Stimulated activated CD4-positive, alpha-beta T cell treated with anti-CD3 and anti-CD28 coated beads, Interleukin-1b, Interleukin-23, amount 100 ng/mL, for 48 hours (primary cell): ENCODE data around the gene GALNT9.
"Not testable (repeated sequence)": the region's sequence is repeated elsewhere in the genome, so short reads cannot be mapped to it uniquely, and the experiment has no call there.

ENCODE experiments used
- DNase-seq: peaks from one replicate; pipeline ENCODE4 v3.0.0-alpha.2; 2020

Gene GALNT9

DNA sequence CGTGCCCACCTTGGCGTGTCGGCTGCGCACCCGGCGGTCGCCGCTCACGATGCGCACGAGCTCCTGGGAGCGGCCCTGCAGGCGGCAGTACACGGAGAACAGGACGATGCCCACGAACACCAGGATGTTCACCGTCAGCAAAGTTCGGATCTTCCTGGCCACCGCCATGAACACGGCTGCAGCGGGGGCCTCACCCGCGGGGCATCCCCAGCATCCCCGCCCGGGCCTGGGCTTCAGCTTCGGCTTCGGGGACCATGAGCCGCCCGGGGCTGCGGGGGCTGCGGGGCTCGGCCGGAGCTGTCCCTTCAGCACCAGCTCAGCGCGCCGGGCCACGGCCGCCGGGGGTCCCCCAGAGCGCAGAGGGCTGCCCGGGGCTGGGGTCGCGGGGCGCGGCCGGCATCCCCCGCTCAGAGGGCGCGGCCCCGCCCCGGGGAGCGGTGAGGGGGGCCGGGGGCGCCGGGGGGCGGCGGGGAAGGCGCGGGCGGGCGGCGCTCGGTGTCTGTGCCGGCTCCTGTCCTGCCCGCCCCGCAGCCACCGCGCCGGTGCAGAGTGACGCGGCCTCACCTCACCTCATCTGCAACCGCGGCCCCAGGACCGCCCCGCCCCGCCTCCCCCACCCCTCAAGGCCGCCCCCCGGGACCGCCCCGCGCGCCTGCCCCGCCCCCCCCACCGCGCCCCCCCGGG lies at the start of gene GALNT9:
Gene GALNT9, minus strand, starts transcription at position 554 of the 684 bp plus-strand sequence. Its CDS starts 386 bp downstream, at position 168.
- DNase-seq: no peak

DNA sequence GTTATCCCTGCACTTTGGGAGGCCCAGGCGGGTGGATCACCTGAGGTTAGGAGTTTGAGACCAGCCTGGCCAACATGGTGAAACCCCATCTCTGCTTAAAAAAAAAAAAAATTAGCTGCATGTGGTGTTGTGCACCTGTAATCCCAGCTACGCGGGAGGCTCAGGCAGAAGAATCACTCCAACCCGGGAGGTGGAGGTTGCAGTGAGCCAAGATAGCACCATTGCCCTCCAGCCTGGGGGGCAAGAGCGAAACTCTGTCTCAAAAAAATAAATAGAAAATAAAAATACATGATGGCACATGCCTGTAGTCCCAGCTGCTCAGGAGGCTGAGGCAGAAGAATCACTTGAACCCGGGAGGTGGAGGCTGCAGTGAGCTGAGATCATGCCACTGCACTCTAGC lies 49.7 kb upstream of the GALNT9 start:
- DNase-seq: not testable (repeated sequence)

DNA sequence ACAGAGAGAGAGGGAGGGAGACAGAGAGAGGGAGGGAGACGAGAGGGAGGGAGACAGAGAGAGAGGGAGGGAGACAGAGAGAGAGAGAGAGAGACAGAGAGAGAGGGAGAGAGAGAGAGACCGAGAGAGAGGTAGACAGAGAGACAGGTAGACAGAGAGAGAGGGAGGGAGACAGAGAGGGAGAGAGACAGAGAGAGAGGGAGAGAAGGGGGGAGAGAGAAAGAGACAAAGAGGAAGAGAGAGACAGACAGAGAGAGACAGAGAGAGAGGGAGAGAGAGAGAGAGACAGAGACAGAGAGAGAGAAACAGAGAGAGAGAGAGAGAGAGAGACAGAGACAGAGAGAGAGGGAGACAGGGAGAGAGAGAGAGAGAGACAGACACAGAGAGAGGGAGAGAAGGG lies 47.8 kb upstream of the GALNT9 start:
- no peak for DNase-seq

DNA sequence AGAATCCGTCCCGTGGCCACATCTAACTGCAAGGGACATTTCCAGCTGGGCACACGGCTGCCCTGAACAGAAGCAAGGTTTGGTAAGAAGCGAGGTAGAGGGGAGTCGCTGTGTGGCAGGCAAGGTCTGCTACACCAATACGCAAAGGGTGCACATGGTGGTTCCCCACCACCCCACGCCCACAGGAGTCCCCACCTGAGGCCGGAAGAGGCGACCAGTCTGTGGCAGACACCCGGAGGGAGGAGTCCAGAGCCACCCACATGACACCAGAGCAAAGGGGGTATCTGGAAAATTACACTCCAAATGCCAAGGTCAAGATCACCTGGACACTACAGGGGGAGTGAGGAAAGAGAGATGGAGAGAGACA lies 47.1 kb upstream of the GALNT9 start:
- no peak for DNase-seq

DNA sequence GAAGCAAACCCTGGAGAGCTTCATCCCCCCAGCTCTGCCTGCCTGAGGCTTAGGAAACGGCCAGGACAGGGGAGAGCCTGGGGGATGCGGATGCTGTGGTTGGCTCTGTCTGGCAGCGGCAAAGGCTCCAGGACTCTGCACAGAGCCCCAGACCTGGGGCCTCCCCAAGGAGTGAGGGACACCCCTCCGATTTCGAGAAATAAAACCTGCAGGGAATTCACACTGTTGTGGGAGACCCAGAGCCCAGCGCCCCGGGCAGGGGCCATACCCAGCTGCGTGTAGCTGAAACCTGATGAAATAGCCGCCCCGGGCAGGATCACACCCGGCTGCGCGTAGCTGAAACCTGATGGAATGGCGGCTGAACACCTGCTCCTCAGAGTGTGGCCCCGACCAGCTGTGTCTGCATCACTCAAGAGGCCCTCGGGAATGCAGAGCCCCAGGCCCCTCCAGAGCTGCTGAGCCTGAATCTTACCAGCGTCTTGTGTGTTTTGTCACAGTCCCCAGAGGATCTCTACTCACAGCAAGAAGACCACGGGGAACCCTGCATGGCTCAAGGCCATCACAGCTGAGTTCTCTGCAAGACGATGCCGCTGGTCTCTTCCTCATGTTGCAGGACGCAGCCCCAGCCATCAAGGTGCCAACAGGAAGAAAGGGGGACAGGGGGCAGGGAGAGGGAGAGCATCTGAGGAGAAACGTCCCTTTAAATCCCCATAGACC lies 46.5 kb upstream of the GALNT9 start:
- no peak for DNase-seq

DNA sequence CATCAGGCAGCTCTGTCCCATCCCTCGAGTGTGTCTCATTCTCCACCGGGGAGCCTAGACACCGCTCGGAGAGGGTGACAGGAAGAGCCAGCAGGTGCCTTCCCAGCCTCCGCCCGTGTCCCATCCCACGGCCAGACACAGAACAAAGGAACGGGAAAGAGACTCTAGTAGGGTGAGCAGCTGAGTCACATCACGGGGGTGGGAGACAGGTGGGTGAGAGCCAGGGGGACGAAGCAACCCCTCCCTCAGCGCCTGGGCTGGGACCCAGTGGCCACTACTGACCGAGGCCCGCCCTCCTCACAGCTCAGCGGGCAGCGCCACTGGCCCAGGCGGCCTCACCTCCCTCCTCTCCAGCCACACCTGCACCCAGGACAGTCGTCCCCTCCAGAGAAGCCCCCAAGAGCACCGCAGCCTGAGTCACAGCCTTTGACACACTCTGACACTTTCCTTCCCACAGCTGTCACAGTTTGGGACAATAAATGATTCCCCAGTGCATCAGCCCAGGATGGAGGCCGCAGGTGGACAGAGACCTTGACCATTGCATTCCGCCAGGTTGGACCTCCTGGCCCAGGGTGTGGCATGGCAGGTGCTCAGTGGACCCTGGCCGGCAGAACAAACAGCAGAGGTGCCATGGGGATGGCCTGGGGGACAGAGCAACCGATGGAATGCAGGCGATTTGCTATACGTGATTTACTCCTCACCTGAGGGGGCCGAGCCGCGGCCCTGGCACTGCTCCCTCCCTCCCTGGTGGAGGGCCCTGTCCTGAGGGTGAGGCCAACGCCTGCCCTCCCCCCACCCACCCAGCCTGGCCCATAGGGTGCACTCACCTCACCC lies 45.4 kb upstream of the GALNT9 start:
- no peak for DNase-seq

DNA sequence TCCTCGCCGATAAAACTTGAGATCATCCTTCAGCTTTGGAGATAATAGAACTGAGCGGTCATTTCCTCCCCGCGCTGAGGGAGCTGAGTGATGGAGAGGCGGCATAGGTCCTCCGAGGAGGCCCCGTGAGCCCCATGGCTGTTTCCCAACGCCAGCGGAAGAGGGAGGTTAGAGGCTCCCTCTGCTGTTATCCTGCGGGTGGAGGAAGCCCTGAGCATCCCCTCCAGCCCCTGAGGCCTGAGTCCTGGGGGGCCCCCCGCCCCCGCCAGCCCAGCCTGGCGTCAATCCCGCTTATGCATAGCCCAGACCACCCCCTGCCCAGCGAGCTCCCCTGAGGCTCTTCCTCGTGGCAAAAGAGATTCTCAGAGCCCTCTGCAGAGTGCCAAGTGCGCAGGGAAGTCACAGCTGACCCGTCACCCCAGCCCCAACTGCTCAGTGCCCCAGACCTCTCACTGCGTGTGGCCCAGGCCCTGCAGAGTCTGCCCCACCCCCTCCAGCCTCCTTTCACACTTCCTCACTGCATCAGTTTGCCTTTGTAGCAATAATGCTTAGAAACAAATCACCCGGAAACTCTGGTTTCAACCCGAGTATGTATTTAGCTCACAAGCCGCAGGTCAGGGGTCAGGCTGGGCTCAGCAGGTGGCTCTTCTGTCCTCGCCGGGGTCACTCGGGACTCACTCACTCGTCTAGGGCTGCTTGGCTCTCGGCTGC lies 44.7 kb upstream of the GALNT9 start:
- no peak for DNase-seq

DNA sequence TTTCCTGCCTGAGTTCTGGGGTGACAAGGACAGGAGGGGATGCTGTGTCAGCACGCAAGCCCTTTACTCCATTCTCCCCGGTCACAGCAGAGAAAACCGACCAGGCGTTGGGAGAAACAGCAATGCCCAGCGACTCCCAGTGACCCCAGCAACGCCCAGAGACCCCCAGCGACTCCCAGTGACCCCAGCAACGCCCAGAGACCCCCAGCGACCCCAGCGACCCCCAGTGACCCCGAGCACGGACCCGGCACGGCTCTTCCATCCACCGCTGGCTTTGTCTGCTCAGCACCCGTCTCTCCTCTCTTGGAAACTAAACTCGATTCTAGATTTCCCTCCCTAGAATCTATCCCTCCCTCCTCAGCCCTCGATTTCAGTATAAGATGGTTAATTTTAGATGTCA lies 38.5 kb upstream of the GALNT9 start:
- no peak for DNase-seq

DNA sequence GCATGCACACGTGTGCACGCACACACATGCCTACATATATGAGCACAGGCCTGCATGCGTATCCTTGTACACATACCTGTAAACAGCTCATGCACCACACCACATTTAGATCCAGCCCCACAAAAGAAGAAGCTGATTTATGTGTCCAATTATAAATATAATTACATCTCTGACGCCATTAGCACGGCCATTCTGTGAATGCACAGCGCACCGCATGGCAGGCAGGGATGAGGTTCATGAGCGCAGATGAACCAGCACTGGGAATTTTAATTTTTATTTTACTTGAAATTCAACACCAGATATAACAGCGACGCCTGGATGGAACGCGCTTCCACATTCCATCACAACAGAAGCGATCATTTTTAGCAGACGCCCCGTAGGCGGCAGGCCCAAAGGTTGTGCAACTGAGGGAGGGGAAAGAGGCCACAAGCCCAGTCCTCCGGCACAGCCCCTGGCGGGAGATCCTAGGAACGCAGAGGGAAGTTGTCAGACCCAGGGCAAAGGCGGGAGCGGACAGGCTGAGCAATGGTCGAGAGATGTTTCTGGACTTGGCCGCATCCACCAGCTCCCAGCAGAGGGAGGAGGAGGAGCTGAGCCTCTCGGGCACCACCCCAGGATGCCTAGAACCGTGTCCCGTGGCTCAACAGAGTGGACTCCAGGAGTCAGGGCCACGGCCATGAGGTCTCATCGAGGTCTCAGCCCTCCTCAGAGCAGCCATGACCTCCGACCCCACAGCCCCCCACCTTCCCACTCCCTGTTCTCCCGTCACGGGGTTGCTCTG lies 37.9 kb upstream of the GALNT9 start:
- DNase-seq: no peak

DNA sequence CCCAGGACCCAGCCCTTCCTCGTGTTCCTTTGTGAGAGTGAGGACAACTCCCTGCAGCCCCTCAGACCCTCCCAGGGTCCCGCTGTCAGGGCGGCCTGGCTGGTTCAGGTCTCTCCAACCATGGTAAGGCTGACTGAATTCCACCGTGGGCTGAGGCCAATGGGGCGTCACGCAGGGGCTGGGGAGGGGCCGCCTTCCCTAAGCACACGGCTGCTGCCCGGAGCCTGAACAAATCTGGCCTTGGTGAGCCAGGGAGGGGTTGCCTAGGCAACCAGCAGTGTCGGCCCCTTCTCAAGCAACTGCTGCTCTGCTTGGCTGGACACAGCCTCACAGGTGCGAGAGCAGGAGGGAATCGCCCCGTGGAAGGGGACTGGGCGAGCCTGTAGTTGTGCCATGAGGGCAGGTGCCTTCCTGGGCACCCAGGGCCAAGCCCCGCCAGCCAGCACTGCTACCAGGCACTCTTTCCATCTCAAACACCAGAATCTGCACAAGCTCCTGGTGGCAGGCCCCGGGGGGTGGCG lies 37.0 kb upstream of the GALNT9 start:
- DNase-seq: no peak

DNA sequence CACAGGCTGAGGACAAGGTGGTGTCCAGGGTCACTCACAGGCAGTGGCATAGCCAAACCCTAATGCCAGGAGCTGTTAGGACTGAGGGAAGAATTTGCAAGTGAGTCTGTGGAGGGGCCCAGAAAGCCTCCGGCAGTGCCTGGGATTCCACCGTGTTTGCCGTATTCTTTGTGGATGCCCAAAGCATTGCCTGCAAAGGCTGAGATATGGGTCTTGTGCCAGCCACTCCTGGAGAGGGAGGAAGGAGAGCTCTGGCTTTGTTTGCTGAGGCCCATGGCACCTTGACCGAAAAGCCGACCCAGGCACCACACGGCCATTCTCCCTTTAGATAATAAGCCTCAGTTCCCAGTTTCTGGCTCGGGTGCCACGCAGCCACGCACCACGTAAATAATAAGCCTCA lies 35.8 kb upstream of the GALNT9 start:
- no peak for DNase-seq

DNA sequence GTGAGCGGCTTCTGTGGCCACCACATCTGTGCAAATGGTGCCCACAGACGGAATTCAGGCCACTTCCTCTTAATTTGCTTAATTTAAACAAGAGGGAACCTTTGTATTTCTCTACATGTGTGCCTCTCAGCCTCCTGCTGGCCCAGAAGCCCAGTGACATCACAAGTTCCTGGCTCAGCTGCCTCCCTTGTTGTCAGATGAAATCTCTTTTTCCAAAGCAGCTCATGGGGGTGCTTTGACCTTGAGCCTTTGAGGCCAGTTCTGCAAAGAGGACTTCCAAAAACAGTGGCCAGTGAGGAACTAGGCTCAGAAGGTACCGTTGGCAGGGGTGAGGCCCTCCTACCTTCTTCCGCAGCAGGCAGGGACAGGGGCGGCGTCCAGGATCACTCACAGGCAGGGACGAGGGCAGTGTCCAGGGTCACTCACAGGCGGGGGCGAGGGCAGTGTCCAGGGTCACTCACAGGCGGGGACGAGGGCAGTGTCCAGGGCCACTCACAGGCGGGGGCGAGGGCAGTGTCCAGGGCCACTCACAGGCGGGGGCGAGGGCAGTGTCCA lies 35.0 kb upstream of the GALNT9 start:
- DNase-seq: no peak

DNA sequence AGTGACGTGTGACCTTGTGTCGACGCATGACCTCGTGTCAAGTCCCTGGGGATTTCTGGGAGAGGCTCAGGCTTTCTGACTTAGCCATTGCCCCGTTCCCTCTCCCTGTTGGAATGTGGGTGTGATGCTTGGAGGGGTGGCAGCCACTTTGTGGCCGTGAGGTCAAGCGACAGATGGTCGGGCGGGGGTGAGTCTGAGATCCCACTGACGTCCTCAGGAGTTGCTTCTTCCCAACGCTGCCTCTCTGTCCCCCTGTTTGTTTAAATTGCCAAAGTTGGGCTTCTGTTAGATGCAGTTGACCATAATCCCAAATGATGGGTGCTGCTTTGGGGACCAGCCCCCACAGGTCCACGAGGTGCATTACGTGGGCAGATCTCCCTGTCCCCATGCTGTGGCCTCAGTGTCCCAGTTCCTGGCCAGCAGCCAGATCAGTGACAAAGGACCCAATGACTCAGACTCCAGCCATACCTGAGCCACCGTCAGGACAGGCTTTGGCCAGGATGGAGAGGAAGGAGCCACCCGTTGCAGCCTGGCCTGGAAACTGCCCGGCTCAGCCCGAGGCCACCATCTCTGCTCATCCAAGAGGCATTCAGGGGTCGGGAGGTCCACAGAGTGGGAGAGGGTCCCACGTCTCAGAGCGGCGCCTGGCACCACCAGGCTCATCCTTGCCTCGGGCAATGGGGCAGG lies 34.4 kb upstream of the GALNT9 start:
- no peak for DNase-seq

DNA sequence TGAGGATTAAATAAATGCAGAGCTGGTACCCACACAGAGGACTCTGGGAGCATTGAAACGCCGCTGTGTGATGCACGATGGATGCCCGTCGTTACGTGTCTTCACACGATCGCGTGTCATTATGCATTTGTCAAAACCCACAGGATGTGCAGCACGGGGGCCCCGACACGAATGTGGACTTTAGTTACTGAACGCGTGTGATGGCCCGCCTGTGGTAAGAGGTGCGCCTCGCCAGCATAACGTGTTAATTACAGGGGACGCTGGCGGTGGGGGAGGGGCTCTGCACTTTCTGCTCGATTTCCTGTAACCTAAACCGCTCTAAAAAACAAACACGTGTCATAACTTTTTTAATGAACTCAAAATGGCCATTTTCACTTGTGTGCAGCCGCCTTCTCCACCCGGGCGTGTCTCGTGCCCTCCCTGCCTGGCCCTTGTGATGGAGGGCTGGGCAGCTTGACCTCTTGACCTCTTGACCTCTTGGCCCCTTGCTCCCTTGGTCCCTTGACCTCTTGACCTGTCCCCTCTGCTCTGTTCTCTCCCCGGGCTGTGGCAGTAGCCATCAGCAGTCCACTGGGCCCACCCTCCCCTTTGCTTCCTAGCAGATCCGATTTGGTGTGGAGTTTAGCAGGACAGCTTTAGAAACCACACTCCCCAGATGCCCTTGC lies 33.7 kb upstream of the GALNT9 start:
- DNase-seq: no peak

DNA sequence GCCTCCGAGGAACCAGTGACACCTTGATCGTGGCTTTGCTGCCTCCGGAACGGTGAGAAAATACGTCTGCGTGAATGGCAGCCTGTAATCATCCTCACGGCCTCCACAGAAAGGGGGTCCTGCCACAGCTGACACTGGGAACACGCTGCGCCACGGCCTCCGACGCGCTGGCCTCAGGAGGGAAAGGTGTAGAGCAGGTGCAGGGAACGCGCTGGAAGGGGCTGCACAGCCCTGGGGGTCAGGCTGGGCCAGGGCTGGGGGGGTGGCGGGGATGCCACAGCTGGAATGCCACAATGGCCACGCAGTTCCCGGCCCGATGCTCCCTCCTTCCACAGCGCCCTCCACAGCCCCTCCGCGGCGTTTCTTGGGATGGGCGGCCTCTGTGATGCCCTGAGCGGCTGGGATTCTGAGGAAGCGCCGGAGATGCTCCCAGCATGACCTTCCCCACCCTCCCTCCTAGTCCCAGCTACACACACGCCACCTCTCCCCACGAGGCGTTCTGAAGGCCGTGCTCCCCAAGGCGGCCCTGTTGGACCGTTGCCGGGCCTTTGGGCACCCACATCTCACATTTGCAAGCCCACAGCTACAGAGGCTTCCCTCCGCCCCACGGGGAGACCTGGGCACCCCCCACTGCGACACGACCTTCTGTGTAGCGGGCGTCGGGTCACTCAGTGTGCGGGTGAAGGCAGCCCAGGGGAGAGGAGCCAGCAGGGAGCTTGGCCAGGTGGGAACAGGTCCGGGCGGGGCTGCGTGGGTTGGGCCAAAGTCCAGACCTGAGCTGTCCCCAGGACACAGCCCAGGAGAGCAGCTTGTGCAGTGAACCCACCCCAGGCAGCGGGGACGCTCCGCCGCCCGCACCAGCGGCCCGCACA lies 31.8 kb upstream of the GALNT9 start:
- DNase-seq: no peak

DNA sequence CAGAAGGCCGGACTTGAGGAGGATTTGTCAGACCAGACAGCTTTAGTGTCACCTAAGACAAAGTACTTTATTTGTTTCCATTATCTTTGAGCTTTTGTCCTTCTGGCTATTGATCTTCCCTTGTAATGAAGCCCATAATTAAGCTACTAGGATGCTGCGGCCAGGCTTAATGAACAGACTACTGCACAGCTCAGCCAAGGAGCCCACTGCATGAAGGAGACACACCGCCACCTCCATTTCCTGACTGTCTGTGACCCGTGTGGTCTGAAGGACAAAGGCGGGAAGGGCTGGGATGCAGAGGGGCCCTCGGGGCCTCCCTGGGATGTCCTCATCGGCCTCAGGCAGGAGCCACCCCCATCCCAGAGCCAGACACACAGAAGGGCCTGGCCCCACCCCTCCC lies 31.0 kb upstream of the GALNT9 start:
- DNase-seq: no peak

DNA sequence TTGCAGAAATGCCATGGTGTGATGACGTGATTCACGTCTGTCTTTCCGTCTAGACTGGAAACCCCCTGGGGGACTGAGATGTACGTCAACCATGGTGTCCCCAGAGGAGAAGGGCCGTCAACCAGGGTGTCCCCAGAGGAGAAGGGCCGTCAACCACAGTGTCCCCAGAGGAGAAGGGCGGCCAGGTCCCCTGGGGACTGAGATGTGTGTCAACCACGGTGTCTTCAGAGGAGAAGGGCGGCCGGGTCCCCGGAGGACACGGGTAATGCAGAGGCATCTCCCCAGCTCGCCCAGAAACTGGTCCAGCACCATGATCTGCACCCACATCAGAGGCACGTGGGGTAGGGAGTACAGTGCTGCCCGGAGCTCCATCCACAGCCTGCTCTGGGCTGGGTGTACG lies 30.6 kb upstream of the GALNT9 start:
- DNase-seq: no peak

DNA sequence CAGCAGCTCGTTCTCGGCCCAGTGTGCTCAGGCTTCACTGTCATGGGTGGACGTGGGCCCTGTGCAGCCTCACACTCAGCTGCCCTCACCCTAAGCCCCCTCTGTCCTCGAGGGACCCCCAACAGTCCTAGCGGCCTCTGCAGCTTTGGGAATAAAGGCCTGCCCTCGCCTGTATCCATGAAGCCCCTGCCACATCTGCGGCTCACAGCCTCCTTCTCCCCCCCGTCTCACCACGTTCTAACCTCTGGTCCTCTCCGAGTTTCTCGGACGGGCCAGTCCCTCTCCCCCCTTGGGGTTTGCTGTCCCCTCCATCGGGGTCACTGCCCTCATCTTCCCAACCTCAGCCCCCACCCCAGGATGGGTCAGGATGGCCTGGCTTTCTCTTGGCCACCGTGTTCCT lies 30.2 kb upstream of the GALNT9 start:
- DNase-seq: no peak
